ENCODE data around the gene RTP1. TPM values are rescaled to one million over a fixed set of nuclear protein-coding genes. Genes with fewer than 3 reads are reported as not detected.

Gene RTP1
- total and polyA plus RNA-seq, 2 of the 4 experiments (the other 2 are of a cell fraction): not detected

GRCh38 chr3:187213616-187214015 is 16.3 kb downstream of the RTP1 start:
- no peaks in the 10 kb centered on the region for H3K79me1 ChIP-seq (ENCODE audit: low read depth in 1 of 2, low read length in 2 of 2)
- no peak overlapping the region for H3K4me2 ChIP-seq (ENCODE audit: low read depth, low read length)
- H2BK120ac ChIP-seq (ENCODE audit: low read depth, low read length): no peak overlapping the region
- no peak overlapping the region for H3K4ac ChIP-seq (ENCODE audit: low read depth, low read length)
- intact Hi-C loops (cut with micrococcal nuclease) (no loop called here), in situ Hi-C loops (cut with MboI; ENCODE audit: low sequenced_read_pairs) (no loop called here), dilution Hi-C loops (cut with HindIII; ENCODE audit: low sequenced_read_pairs, unreplicated experiment) (loop anchor here (25.0 kb wide), 1 partner anchor 474 kb away; no protein-coding TSS in a partner anchor)
- no peak overlapping the region for H4K5ac ChIP-seq (ENCODE audit: low read depth, low read length)
- WGBS, 2 experiments (ENCODE audit: extremely low coverage in 2 of 2, insufficient read length in 1 of 2): no CpG with 5 or more reads among the region's 1 CpG
- H3K23ac ChIP-seq (ENCODE audit: low read depth, low read length): no peak overlapping the region
- ChIA-PET POLR2A (ENCODE audit: unreplicated experiment) (no interaction called here), CTCF (no interaction called here)
- no peak overlapping the region for H3K14ac ChIP-seq (replicated peaks; ENCODE audit: low read depth, low read length)
- no peak overlapping the region for H2BK20ac ChIP-seq (ENCODE audit: low read depth, low read length)
- H3K27ac ChIP-seq (ENCODE audit: insufficient read depth, low read length): no peak overlapping the region
- no peaks in the 10 kb centered on the region for H3K9me3 ChIP-seq (ENCODE audit: control insufficient read depth, insufficient read depth, low read length)
- H2AK5ac ChIP-seq (ENCODE audit: low read depth, low read length): no peak overlapping the region
- no peak overlapping the region for H3K4me3 ChIP-seq (ENCODE audit: insufficient read depth, low read depth, low read length)
- no peak overlapping the region for H2AK9ac ChIP-seq (replicated peaks; ENCODE audit: low read depth, low read length, poor library complexity)
- no peak overlapping the region for H4K8ac ChIP-seq (ENCODE audit: low read depth in 2 of 2, low read length in 2 of 2)
- H3K36me3 ChIP-seq (ENCODE audit: control insufficient read depth, insufficient read depth, low read length): no peaks in the 10 kb centered on the region
- H3K56ac ChIP-seq (ENCODE audit: extremely low read depth, insufficient read depth, low read length): no peak overlapping the region
- H3K4me1 ChIP-seq (ENCODE audit: control insufficient read depth, insufficient read depth, low read length): peaks cover 6% of the 10 kb centered on the region
- no peak for ATAC-seq (ENCODE audit: low read depth)
- no peak overlapping the region for H3K18ac ChIP-seq (ENCODE audit: low read depth, low read length)
- DNase-seq: no peak
- no peak overlapping the region for H4K91ac ChIP-seq (ENCODE audit: insufficient read depth, low read depth, low read length)
- TF ChIP-seq, protein P1, sequence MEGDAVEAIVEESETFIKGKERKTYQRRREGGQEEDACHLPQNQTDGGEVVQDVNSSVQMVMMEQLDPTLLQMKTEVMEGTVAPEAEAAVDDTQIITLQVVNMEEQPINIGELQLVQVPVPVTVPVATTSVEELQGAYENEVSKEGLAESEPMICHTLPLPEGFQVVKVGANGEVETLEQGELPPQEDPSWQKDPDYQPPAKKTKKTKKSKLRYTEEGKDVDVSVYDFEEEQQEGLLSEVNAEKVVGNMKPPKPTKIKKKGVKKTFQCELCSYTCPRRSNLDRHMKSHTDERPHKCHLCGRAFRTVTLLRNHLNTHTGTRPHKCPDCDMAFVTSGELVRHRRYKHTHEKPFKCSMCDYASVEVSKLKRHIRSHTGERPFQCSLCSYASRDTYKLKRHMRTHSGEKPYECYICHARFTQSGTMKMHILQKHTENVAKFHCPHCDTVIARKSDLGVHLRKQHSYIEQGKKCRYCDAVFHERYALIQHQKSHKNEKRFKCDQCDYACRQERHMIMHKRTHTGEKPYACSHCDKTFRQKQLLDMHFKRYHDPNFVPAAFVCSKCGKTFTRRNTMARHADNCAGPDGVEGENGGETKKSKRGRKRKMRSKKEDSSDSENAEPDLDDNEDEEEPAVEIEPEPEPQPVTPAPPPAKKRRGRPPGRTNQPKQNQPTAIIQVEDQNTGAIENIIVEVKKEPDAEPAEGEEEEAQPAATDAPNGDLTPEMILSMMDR (conservative IDR thresholded peaks at IDR 0.05; ENCODE audit: low read depth, low read length): no peak
- TF ChIP-seq MXI1 (IDR thresholded peaks at IDR 0.05; ENCODE audit: borderline replicate concordance, low read depth, low read length) (no peak), MAZ (IDR thresholded peaks at IDR 0.05; ENCODE audit: borderline replicate concordance, low read depth, low read length) (no peak), MAFK (IDR thresholded peaks at IDR 0.05; ENCODE audit: low read depth, low read length) (no peak), CEBPB (IDR thresholded peaks at IDR 0.05; ENCODE audit: low read depth, low read length) (no peak), ELK1 (IDR thresholded peaks at IDR 0.05; ENCODE audit: borderline replicate concordance, low read depth, low read length) (no peak), RFX5 (IDR thresholded peaks at IDR 0.05; ENCODE audit: low read depth, low read length) (no peak), RCOR1 (IDR thresholded peaks at IDR 0.05; ENCODE audit: insufficient replicate concordance, low read length) (no peak), BHLHE40 (IDR thresholded peaks at IDR 0.05; ENCODE audit: low read depth, low read length) (no peak), NFE2L2 (IDR thresholded peaks at IDR 0.05; ENCODE audit: low read depth, low read length) (no peak), RAD21 (IDR thresholded peaks at IDR 0.05; ENCODE audit: low read length) (no peak), CHD1 (IDR thresholded peaks at IDR 0.05; ENCODE audit: low read depth, low read length) (no peak), USF2 (IDR thresholded peaks at IDR 0.05; ENCODE audit: low read depth, low read length) (no peak), FOS (IDR thresholded peaks at IDR 0.05; ENCODE audit: low read depth, low read length) (no peak), SMC3 (IDR thresholded peaks at IDR 0.05; ENCODE audit: low read depth, low read length) (no peak)
- no peak overlapping the region for H2AFZ ChIP-seq (replicated peaks; ENCODE audit: low read length, poor library complexity)
- no peak overlapping the region for H3K9ac ChIP-seq (ENCODE audit: low read depth, low read length)
- H2BK5ac ChIP-seq (ENCODE audit: low read depth, low read length, poor library complexity, severe bottlenecking): no peak overlapping the region
- H3K9me1 ChIP-seq (ENCODE audit: insufficient read depth, low read length): no peaks in the 10 kb centered on the region
- no peak overlapping the region for H2BK15ac ChIP-seq (ENCODE audit: low read depth, low read length)
- H4K20me1 ChIP-seq (ENCODE audit: insufficient read depth, low read length): no peaks in the 10 kb centered on the region
- BruUV-seq (replicated peaks): no TSS peak
- peaks cover 3% of the 10 kb centered on the region; the same call in 1 of the 2 replicates for H3K27me3 ChIP-seq (ENCODE audit: control insufficient read depth, insufficient read depth, low read length)

Measured in IMR-90 (cell line).